B cell (primary cell): Measurements from ENCODE around the gene NLRP10. TPM values are rescaled to one million over a fixed set of nuclear protein-coding genes. Genes with fewer than 3 reads are reported as not detected.

ENCODE experiments used
- ATAC-seq: fragments of 200-7000 bp; cut with Tn5 transposase; one replicate; pipeline ENCODE4 v1.10.0; 2021; ENCODE audit warnings: low read depth, mild to moderate bottlenecking, moderate number of reproducible peaks, moderate library complexity
- CTCF ChIA-PET: fragments of 350-600 bp; sonication (Branson Sonifier 250); formaldehyde crosslinking; loops from one replicate; lab custom pipeline; 2021; ENCODE audit warnings: antibody characterized with exemption, inconsistent platforms; lab: Charles Lee
- POLR2A ChIA-PET: fragments of 350-600 bp; sonication (Branson Sonifier 250); formaldehyde crosslinking; loops from one replicate; lab custom pipeline; 2021; ENCODE audit warnings: antibody characterized with exemption; lab: Charles Lee
- DNase-seq: peaks from one replicate; pipeline ENCODE4 v3.0.0; 2013
- H2AFZ ChIP-seq: 2 replicates; pipeline ENCODE4 v1.6.1; 2012; ENCODE audit warnings: mild to moderate bottlenecking, low read depth, low read length; ENCODE audit not compliant: insufficient read depth, poor library complexity, severe bottlenecking
- H3K27ac ChIP-seq, 2 donors: 1 replicate in 1 of 2; 2 replicates in 1 of 2; pipeline ENCODE4 v1.5.1; 2012 to 2013; ENCODE audit warnings: low read length in 2 of 2, mild to moderate bottlenecking in 2 of 2, moderate library complexity in 1 of 2
- H3K27me3 ChIP-seq, 4 experiments: fragments of 200-600 bp in 1 of 4; sonication (generic) in 1 of 4; replicated peaks in 1 of 4; 1 replicate in 2 of 4; 2 replicates in 2 of 4; pipeline versions ENCODE4 v1.6.1 to v1.7.0; 2013 to 2016; ENCODE audit warnings: low read length in 3 of 4, mild to moderate bottlenecking in 2 of 4, mixed read lengths in 1 of 4, moderate library complexity in 1 of 4; ENCODE audit not compliant: insufficient read depth in 4 of 4, control insufficient read depth in 3 of 4; ENCODE audit errors: control extremely low read depth in 1 of 4
- H3K36me3 ChIP-seq, 2 experiments: replicated peaks in 1 of 2; 1 replicate in 1 of 2; 2 replicates in 1 of 2; pipeline versions ENCODE4 v1.6.1 to v1.7.1; 2013; ENCODE audit warnings: low read length in 1 of 2; ENCODE audit not compliant: insufficient read depth in 2 of 2, control insufficient read depth in 1 of 2; ENCODE audit errors: control extremely low read depth in 1 of 2, extremely low read depth in 1 of 2
- H3K4me1 ChIP-seq, 2 donors: fragments of 200-600 bp in 1 of 2; sonication (generic) in 1 of 2; 1 replicate in 1 of 2; 2 replicates in 1 of 2; pipeline versions ENCODE4 v1.5.1 to v1.6.1; 2013 to 2017; ENCODE audit warnings: low read length in 2 of 2; ENCODE audit not compliant: control insufficient read depth in 2 of 2, insufficient read depth in 2 of 2
- H3K4me2 ChIP-seq: replicated peaks from 2 replicates; pipeline ENCODE3; 2012; ENCODE audit warnings: mild to moderate bottlenecking, low read depth, low read length; ENCODE audit not compliant: poor library complexity, severe bottlenecking
- H3K4me3 ChIP-seq, 5 experiments: fragments of 200-600 bp in 1 of 5; sonication (generic) in 1 of 5; 1 replicate in 3 of 5; 2 replicates in 2 of 5; pipeline versions ENCODE4 v1.5.1 to v1.7.0; 2011 to 2016; ENCODE audit warnings: low read length in 4 of 5, mild to moderate bottlenecking in 4 of 5, low read depth in 2 of 5, control low read depth in 1 of 5, moderate library complexity in 1 of 5; ENCODE audit not compliant: insufficient read depth in 1 of 5; ENCODE audit errors: control extremely low read depth in 1 of 5, extremely low read depth in 1 of 5
- H3K79me2 ChIP-seq: fragments of 200-600 bp; sonication (generic); one replicate; pipeline ENCODE4 v1.6.0; 2016; ENCODE audit warnings: low read length; ENCODE audit not compliant: control insufficient read depth, insufficient read depth
- H3K9ac ChIP-seq: fragments of 200-600 bp; sonication (generic); 2 replicates; pipeline ENCODE4 v1.6.1; 2017; ENCODE audit warnings: mild to moderate bottlenecking, low read length, moderate library complexity
- H3K9me3 ChIP-seq, 3 donors: one replicate each; pipeline versions ENCODE4 v1.6.1 to v1.7.1; 2013; ENCODE audit warnings: low read length in 2 of 3; ENCODE audit not compliant: control insufficient read depth in 2 of 3, insufficient read depth in 1 of 3; ENCODE audit errors: control extremely low read depth in 1 of 3
- H4K20me1 ChIP-seq: 2 replicates; pipeline ENCODE4 v1.6.0; 2012; ENCODE audit warnings: mild to moderate bottlenecking, low read length; ENCODE audit not compliant: insufficient read depth, control insufficient read depth, poor library complexity, severe bottlenecking
- H3K27ac Mint-ChIP-seq: one replicate; pipeline ENCODE4 v1.8.0; 2021; ENCODE audit warnings: mixed read lengths
- H3K27me3 Mint-ChIP-seq: one replicate; pipeline ENCODE4 v1.8.0; 2021; ENCODE audit warnings: mixed read lengths
- H3K4me1 Mint-ChIP-seq: one replicate; pipeline ENCODE4 v1.8.0; 2021; ENCODE audit warnings: mixed read lengths
- H3K4me3 Mint-ChIP-seq: one replicate; pipeline ENCODE4 v1.8.0; 2021; ENCODE audit warnings: mixed read lengths
- H3K9me3 Mint-ChIP-seq: one replicate; pipeline ENCODE4 v1.8.0; 2022; ENCODE audit warnings: mixed read lengths; ENCODE audit not compliant: insufficient read depth
- CTCF ChIP-seq: fragments of 200-600 bp; IDR thresholded peaks from one replicate; pipeline ENCODE4 v1.8.0; 2022; ENCODE audit warnings: antibody characterized with exemption, mild to moderate bottlenecking
- EZH2 ChIP-seq: IDR thresholded peaks from 2 replicates; pipeline ENCODE4 v1.6.1; 2012; ENCODE audit warnings: borderline replicate concordance, low read depth, mild to moderate bottlenecking, moderate library complexity, low read length; ENCODE audit not compliant: insufficient read depth, poor library complexity, severe bottlenecking
- WGBS: methylation state at CpG from one replicate; pipeline ENCODE4 v1.1.5; 2013; ENCODE audit warnings: missing lambda C conversion rate; ENCODE audit not compliant: insufficient coverage; 5-methylcytosine and 5-hydroxymethylcytosine counted together
- intact Hi-C: fragments of 100-400 bp; cut with micrococcal nuclease; formaldehyde crosslinking; loops from one replicate; pipeline ENCODE4 v1.10.0; 2022
- polyA plus RNA-seq: library from polyadenylated mRNA; depleted of rRNA; stranded (reverse); fragments of >200 nt; gene quantifications from 2 replicates; pipeline ENCODE4 v1.2.3, GENCODE V29; 2012
- total RNA-seq, 2 donors: library from RNA; stranded (reverse); fragments of 120-200 nt in 1 of 2; gene quantifications; 1 replicate in 1 of 2; 2 replicates in 1 of 2; pipeline versions ENCODE4 v1.2.3 to v1.2.4, GENCODE V29; 2013 to 2022

Gene NLRP10
- total and polyA plus RNA-seq, 2 donors (not counting 1 experiment from before 2014, with no cell fraction given), result not detected

DNA sequence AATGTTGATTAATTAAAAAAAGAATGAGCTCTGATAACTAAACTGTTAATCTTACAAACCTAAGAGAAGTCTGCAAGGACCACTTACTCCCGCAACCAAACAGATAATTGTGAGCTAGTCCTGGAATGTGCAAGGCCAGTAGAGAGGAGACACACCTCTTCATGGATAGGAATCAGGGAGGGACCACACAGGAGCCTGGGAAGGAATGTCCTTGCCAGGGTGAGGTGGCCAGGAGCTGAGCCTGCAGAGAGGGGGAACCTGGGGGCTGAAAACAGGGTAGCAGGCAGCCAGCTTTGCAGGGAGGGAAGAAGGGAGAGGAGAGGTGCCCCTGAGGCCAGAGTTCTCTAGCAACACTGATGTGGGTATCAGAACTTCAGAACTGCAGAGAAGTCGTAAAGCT lies 9.4 kb upstream of the NLRP10 start:
- H2AFZ ChIP-seq, result no peak overlapping the region
- H3K4me1 Mint-ChIP-seq, result no peaks in the 10 kb centered on the region
- H3K4me3 Mint-ChIP-seq, result no peak overlapping the region
- no peak for TF ChIP-seq CTCF
- no peak for TF ChIP-seq EZH2
- no peaks in the 10 kb centered on the region for H3K36me3 ChIP-seq
- no peak overlapping the region for H3K4me3 ChIP-seq
- POLR2A ChIA-PET, result no interaction called here
- WGBS, result no CpG with 5 or more reads among the region's 2 CpGs
- no peak overlapping the region for H3K4me2 ChIP-seq
- H4K20me1 ChIP-seq, result no peaks in the 10 kb centered on the region
- H3K79me2 ChIP-seq, result no peaks in the 10 kb centered on the region
- peaks cover 0 to 7% (median 6%) of the 10 kb centered on the region in 4 experiments for H3K27me3 ChIP-seq
- H3K4me1 ChIP-seq, result no peaks in the 10 kb centered on the region
- DNase-seq (no peak), ATAC-seq (no peak)
- intact Hi-C loops, result no loop called here
- peaks cover 12% of the 10 kb centered on the region for H3K27me3 Mint-ChIP-seq
- no peak overlapping the region for H3K9ac ChIP-seq
- H3K9me3 ChIP-seq, result peaks cover 0 to 2% (median 0%) of the 10 kb centered on the region in 3 donors
- H3K27ac Mint-ChIP-seq, result no peak overlapping the region
- no peak overlapping the region for H3K27ac ChIP-seq
- CTCF ChIA-PET, result interaction anchor here (1.4 to 1.6 kb wide), 2 partner anchors 12 to 32 kb away, joined by 4 to 6 read pairs; partner anchors contain the start of gene EIF3F
- H3K9me3 Mint-ChIP-seq, result no peaks in the 10 kb centered on the region

DNA sequence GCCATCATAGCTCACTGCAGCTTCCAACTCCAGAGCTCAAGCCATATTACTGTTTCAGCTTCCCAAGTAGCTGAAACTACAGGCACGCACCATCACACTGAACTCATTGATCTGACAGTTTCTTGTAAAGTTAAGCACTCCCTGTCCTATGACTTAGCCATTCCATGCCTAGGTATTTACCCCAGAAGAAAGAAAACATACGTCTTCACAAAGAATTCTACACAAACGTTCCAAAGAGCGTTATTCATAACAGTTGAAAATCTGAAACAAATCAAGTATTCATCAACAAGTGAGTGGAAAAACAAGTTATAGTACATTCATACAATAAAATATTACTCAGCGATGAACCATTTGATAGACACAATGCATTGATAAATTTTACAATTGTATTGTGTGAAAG lies 7.8 kb upstream of the NLRP10 start:
- H3K4me1 ChIP-seq, result no peaks in the 10 kb centered on the region
- H3K79me2 ChIP-seq, result no peaks in the 10 kb centered on the region
- Mint-ChIP-seq H3K4me3 (no peak overlapping the region), H3K9me3 (no peaks in the 10 kb centered on the region), H3K4me1 (no peaks in the 10 kb centered on the region), H3K27me3 (peaks cover 16% of the 10 kb centered on the region), H3K27ac (no peak overlapping the region)
- no peak for ATAC-seq
- no peaks in the 10 kb centered on the region for H4K20me1 ChIP-seq
- H3K27ac ChIP-seq, result no peak overlapping the region
- ChIA-PET CTCF (no interaction called here), POLR2A (no interaction called here)
- intact Hi-C loops, result no loop called here
- H3K27me3 ChIP-seq, result peaks cover 0 to 8% (median 7%) of the 10 kb centered on the region in 4 experiments
- no peak overlapping the region for H3K9ac ChIP-seq
- H3K36me3 ChIP-seq, result no peaks in the 10 kb centered on the region
- H3K9me3 ChIP-seq, result no peaks in the 10 kb centered on the region
- WGBS, result 100% methylated on average over 1 of the region's 5 CpGs
- H3K4me2 ChIP-seq, result no peak overlapping the region
- no peak overlapping the region for H2AFZ ChIP-seq
- TF ChIP-seq EZH2, result no peak
- no peak for TF ChIP-seq CTCF
- H3K4me3 ChIP-seq, result no peak overlapping the region
- no peak for DNase-seq
